IMR-90 (cell line): Measurements from ENCODE around the gene GCK.

Experiments used
- CTCF ChIP-seq: conservative IDR thresholded peaks from 2 replicates; pipeline ENCODE4 v1.5.1; 2012; ENCODE audit warnings: mild to moderate bottlenecking, low read depth, low read length, improper control_type of control experiment
- MAZ ChIP-seq: IDR thresholded peaks from 2 replicates; pipeline ENCODE4 v1.6.1; 2012; ENCODE audit warnings: low read depth, mild to moderate bottlenecking, low read length, improper control_type of control experiment, moderate library complexity, borderline replicate concordance
- POLR2A ChIP-seq: IDR thresholded peaks from 2 replicates; pipeline ENCODE4 v1.6.1; 2012; ENCODE audit warnings: mild to moderate bottlenecking, low read depth, low read length
- RAD21 ChIP-seq: IDR thresholded peaks from 2 replicates; pipeline ENCODE4 v1.6.1; 2012; ENCODE audit warnings: low read length, improper control_type of control experiment

GRCh38 chr7:44109991-44110390 is 79.2 kb downstream of the GCK start:
- TF ChIP-seq CTCF = no peak
- TF ChIP-seq MAZ = no peak
- TF ChIP-seq RAD21 = no peak
- no peak for TF ChIP-seq POLR2A
